Measurements from ENCODE around the gene DNAJB12. TPM values are rescaled to one million over a fixed set of nuclear protein-coding genes. Genes with fewer than 3 reads are reported as not detected.
"Not testable (repeated sequence)": the region's sequence is repeated elsewhere in the genome, so short reads cannot be mapped to it uniquely, and the experiment has no call there.

DNAJB12 gene
- total RNA-seq, 1 donor from 2014 or later = 42.5 TPM

DNA sequence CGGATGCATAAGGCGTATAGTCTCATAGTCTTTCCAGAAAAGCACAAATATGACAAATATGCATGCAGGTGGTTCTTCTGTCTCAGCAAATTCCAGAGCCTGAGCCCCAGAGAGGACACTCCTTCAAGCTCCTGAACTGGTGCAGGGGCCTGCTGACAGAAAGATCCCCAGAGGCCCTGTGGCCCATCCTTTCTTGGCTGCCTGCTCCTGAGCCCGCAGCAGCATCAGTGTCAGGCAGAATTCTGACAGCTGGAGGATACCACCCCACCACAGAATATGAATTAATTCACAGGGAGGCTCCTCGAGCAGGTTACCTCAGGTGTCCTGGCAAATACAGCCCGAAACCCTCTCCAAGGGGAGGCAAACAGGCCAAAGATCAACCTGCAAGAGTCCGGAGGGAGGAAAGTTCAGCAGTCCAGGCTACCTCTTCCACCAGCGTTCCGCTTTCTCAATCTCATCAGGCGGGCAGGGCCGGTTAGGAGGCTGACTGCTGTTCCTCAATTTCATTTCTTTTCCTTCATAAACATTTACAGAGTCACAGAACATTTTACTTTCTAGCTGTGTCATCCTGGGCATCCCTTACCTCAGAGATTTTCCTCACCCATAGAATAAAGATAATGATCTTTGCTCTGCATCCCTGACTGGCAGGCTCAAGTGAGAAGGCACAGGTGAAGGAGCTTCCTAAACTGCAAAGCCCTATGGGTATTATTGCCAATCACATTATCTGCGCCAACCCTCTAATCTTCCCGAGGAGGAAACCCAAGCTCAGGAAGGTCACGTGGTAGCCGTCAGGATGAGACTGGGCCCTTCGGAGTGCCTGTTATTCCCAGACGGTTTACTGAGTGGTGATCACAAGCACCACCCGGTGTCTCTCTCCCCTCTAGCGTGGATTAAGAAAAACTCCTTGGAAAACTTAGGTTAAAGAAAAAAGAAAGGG lies 1.4 kb downstream of the DNAJB12 start:
- no peak for DNase-seq (ENCODE audit: low spot score)

DNA sequence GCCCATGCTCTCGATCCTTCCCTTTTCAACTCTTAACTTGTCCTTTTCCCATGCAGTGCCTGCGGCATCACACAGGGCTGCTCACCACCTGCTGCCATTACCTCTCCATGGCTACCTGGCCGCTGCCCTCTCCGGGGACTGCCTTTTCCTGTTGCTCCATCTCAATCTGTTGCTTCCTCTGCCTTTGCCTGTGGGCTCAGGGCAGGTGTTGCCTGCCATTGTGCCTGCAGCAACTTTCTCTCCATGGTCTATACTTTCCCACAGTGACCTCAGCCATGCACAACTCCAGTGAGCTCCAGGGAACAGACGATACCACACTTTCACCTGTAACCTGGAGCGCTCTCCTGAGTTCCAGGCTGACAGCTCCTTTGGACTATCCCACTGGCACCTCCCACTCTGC lies 3.2 kb downstream of the DNAJB12 start:
- DNase-seq (ENCODE audit: low spot score) = no peak

DNA sequence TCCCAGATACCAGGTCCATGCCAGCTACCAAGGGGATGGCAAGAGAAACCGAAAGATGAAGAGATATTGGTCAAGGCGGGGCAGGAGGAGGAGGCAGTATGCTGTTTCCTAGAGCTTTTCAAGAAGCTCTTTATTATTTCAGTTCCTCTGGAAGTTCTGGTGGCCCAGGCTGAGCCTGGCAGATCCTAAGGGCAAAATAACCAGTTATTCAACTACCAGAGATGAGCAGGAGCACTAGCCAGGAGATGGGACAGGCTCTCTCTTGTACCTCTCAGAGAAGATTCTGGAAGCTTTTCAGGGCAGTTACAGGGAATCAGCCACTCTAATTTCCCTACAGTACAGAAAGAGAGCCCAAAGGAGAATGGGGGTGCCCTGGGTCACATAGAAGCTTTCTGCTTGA lies 5.3 kb downstream of the DNAJB12 start:
- DNase-seq (ENCODE audit: low spot score) = no peak

DNA sequence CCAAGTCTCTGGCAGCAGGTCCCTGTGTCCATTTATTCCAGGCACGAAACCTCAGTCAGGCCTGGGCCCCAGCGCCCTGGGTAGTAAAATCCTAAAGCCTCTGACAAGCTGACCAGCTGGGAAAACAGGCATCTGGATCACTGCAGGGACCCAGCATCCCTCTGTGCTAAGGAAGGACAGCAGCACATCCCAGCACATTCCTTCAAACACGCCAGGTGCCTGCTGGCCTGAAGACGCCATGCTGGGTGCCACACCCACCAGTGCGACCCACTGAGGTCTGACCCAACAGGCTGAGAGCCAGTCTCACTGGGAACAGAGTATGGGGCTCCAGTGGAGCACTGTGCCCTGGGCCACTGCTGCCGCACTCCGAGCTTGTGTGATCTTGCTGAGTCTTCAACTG lies 6.4 kb downstream of the DNAJB12 start:
- DNase-seq (ENCODE audit: low spot score) = no peak

DNA sequence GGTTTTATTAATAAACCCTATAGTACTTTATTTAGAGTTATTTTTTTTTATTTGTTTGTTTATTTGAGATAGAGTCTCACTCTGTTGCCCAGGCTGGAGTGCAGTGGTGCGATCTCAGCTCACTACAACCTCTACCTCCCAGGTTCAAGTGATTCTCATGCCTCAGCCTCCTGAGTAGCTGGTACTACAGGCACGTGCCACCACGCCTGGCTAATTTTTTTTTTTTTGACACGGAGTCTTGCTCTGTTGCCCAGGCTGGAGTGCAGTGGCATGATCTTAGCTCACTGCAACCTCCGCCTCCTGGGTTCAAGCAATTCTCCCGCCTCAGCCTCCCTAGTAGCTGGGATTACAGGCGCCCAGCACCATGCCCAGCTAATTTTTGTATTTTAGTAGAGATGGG lies 8.6 kb downstream of the DNAJB12 start:
- DNase-seq (ENCODE audit: low spot score) = not testable (repeated sequence)

DNA sequence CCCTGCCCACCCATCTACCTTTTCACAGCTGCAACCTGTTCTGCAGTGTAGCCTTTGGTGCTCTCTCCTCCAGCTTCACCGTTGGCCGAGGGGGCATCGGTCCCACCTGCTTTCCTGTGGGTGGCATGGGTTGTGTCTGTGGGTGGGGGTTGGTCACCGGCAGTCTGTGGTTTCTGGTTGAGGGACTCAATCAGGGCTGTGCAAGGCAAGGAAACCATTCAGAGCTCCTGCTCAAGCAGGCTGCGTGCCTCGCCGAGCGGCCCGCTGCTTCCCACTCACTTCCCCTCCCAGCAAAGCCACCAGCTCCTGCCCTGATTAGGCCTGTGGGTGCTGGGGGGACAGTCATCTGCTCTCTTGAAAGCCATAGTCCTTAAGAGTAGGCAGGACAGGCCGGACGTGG lies 9.8 kb downstream of the DNAJB12 start:
- DNase-seq (ENCODE audit: low spot score) = no peak

DNA sequence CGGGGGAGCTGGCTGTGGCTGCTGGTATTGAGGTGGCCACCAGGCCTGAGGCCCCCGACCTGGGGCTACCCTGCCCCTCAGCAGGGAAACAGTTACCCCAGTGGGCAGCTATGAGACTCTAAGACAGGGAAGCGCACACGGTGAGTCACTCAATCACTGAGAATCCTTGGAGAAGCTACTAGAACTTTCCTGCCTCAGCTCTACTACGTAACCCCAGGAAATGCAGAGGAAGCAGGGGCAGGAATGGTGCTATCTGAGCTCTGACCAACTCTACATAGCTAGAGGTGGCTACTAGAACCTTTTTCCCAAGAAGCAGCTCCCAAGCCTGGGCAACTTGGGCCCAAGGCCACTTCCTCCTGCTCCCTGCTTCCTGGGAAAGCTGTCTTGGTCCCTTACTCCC lies 11.8 kb downstream of the DNAJB12 start:
- no peak for DNase-seq (ENCODE audit: low spot score)

DNA sequence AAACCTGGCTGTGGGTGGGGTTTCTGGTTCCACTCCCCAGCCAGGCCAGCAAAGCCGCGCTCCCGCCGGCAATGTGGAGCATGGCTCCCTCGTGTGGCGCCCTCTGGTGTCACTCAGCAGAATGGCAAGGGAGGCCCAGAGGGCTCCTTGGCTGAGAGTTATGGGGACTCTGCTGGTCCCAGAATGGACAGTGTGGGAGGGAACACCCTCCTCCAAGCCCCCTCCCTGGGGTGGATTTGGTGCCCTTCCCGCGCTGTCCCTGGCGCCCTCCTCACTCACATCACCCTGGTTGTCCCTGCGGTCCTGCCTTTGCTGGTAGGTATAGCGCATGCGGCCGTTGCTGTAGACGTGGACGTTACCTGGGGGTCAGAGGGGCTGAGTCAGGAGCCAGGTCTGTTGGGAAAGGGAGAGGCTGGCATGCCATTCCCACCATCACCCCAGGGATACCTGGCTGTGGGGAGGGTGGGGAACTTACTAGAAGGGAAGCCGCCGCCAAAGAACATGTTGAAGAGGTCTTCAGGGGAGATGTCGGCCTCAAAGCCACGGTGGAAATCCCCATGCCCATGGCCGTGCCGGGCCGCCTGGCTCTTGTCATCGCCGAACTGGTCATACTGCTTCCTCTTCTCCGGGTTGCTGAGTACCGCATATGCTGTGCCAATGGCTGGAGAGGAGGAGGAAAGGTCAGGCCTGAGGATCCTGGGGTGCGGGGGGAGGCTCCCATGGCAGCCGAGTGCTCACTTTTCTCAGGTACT lies 14.0 kb downstream of the DNAJB12 start:
- no peak for DNase-seq (ENCODE audit: low spot score)

DNA sequence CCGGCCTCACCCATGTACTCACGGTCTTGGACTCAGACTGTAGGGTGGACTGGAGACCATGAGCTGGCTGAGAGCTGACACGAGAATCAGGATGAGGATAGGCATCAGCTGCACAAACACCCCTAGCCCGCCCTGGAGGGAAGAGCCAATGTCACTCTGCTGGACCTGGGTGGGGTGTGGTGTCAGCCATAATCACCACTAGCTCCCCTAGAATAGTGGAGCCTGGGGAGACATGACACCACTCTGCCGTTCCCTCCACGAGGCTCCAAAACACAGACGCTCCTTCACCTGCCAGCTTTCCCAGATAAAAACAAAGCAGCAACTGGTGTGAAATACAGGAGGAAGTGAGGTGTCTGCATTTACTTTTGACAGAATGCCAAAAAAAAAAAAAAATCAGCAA lies 16.5 kb downstream of the DNAJB12 start:
- no peak for DNase-seq (ENCODE audit: low spot score)

DNA sequence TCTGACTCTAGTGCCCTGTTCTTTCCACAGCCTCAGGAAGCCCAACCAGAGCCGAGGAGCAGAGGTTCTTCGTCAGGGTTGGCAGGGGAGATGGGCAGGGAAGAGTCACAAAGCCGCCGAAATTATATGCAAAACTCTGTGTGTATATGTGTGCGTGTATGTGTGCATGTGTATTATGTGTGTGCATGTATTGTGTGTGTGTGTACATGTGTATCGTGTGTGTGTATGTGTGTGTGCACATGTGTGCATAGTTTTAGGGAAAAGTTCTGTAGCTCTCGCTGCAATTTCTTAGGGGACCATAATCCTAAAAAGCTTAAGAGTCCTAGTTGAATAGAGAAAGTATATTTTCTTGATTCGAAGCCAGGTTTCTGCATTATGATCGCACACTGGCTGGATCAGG lies 17.0 kb downstream of the DNAJB12 start:
- no peak for DNase-seq (ENCODE audit: low spot score)

DNA sequence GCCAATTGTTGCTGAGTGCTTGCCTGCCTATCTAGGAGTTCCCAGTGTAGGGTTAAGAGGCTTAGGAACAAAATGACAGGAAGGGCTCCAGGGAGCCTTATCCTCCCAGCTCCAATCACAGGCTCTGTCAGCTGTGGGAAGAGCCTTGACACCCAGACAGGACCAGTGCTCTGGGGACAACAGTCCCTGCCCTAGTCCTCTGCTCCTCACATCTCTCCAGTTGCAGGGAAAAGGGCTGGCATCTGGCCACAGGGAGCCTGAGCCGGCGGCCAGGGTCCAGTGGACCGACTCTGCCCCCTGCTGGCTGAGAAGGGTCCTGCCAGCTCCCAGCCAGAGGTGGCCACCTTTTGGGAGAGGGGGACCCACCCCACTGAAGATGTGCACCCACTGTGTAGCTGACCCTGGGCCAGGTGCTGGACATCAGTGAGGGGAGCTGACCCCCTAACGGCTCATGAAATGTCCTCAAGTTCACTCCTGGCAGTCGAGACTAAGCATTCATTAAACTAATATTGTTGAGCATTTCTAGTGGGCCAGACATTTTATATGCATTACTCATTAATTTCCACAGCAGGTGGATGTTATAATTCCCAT lies 17.6 kb downstream of the DNAJB12 start:
- peak; percentile 86 for DNase-seq (ENCODE audit: low spot score)

DNA sequence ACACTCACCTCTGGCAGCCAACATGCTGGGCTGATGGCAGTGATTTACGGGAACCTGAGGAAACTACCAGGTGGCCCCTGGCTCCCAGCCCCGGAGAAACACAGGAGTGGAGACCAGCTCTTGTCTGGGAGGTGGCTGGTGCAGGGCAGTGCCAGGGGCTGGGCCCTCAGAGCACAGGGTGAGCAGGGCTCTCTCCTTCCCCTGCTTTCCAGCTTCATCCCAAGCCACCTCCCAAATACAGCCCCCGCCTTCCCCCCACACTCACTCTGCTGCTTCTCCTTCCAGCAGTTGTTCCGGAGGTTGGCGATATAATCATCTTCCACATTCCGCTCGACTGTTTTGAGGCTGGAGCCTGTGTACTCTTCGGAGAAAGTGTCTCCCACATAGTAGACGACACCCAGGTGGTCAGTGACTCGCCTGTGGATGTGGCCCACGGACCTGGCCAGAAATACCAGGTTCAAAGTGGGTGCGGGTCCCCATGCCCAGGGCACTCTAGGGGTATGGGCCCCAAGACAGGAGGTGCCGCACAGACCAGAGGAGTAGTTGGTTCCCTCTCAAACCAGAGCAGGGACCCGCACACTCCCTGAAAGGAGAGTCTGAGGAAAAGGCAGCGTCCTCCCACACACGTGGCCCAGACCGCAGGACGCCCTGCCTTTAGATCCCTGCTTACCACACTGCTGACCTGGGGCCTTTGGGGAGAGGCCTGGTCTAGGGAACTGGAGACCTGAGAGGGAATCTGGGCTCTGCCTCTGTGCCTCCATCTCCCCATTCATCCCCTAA lies 18.3 kb downstream of the DNAJB12 start:
- no peak for DNase-seq (ENCODE audit: low spot score)

DNA sequence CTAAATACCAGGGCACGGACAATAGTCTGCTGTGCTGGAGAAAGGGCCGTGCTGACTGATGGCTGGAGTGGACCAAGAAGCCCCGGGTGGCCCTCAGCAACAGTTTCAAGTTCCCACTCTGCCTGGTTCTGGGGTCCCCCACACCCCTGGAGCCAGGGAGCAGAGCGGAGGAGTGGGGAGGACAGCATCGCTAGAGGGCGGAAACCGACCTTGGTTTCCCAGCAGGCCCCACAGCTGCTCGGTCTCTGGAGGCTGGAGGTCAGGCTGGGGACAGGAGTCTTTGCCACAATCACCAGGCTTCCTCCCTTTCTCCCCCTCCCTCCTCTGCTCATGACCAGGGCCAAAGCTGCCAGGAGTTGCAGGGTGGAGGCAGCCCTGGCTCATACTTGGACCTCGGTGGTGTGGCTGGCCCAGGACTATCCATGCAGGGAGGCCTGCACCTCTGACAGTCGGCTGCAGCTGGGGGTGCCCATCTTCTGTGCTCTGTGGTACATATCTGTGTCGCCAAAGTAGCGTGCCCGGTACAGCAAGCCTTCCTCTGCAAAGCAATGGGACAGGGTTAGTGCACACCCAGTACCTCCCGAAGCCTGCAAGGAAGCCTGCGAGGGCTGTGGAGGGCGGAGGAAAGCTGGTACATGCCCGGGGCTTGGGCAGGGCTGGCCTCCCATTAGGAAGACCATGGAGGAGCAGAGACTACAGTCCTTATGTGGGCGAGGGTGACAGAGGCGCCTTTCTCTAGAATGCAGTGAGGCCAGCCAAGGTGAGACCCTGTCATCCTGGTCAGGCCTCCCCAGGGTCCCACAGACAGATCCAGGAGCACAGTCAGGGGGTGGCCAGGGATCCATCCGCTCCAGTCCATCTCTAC lies 19.1 kb downstream of the DNAJB12 start:
- peak; percentile 72 for DNase-seq (ENCODE audit: low spot score)

DNA sequence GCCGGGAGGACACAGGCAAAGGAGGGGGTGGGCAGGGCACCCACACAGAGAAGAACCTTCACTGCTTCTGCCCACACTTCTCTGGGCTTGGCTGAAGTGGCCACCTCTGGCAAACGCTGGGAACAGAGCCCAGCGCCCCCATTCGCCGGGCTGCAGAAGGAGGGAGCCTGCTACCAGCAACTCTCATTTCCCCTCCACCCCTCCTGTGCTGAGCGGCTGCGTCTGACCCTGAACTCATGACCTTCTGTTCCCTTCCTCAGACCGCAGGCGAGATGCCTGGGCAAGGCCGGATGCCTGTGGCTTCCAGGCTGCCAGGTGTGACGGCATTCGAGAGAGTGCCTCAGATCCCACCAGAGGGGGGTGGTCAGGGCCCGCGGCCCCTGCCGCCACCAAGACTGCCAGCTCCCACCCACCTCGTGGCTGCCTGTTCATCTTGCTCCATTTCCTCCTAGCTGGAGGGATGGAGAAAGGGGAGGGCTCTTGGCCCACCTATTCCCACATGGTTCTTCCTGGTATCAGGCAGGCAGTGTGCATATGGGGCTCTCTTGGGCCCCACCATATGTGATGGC lies 19.8 kb downstream of the DNAJB12 start:
- DNase-seq (ENCODE audit: low spot score) = peak; percentile 93

DNA sequence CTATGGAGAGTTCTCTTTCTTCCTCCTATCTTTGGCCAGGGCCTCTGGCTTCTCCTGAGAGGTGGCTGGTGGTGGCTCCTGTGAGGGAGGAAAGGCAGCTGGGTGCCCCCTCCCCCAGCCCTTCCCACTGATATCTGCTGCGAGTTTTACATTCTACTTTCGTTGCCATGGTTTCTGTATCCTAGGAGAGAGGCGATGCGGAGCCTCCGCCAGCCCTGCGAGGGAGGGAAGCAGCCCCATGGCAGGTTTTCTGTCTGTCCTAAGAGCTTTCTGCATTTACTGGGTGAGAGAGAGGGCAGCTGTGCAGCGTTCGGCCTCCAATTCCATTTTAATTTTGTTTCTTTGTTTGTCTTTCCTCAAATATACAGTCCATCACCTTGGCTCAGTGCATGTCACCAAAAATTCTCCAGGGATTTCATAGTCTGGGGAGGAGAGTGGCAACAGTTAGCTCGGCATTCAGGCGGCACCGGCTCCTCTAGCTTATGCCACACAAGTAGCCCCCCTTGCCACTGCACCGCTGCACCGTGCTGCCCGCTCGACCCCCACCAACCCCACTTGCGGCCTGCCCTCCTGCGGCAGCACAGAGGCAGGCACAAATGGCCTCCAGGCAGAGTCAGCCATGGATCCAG lies 20.4 kb downstream of the DNAJB12 start:
- peak; percentile 60 for DNase-seq (ENCODE audit: low spot score)

DNA sequence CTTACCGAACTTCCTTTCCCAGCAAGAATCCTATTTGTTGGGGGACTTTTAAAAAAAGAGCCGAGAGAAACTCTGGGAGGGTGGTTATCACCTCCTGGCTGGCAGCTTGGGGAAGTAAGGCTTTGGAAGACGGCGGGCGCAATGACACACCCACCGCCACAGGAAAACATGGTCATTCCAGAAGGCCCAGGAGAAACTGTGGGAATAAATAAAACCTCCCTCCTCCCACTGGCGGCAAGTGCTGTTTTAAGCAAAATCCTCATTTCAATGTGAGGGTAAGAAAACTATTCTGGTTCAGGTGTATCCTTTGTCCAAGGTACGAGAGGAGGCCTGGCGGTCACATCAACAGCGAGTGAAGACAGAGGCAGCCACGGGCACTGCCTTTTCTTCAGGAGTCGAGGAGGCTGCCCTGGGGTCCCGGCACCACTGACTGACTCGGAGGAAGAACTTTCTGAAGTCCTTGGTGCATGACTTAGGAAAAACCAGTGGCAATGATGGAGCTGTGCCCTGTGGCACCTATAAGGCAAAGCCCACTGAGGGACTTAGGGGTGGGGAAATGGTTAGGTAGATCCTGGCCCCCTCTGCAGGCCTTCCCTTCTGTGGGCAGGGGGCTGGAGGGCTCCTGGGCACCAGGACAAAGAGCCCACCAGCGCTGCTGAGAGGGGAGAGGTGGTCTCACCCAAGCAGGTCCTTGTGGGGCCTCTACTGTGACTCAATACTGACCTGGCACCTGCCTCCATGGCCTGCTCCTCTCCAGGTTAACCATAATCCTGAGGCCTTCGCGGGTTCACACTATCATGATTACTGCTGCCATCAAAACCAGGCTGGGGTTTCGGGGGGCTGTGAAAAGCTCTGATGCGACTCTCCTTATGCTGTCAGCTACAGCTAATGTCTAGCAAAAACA lies 21.4 kb downstream of the DNAJB12 start:
- DNase-seq (ENCODE audit: low spot score) = no peak

DNA sequence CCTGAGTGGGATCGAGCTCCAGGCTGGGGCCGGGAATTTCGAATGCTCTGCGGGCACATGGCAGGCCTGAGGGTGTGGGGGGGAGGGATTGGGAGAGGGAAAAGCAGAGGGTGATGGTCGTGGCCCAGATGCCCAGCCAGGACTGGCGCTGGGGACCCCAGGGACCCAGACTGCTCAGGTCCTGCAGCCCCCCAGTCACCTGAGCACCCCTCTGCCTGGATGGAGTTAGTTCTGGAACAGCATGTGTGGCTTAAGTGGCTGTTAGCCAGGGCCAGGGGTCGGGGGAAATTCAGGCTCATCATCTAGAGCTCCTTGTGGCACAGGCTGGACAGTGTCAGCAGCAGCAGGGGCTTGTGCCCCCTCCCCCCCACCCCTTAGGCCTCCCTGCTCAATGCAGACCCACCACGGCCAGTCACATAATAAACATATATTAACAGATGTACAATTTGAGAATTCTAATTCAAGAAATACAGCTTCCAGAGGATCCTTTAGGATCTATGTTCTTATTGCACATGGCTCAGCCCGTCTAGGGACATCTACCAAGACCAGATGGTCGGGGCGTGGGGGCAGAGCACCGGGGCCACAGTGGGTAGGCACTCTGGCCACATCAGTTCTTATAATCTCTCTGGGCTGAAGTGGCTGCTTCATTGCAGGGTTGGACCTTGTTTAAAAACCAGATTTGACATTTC lies 22.2 kb downstream of the DNAJB12 start:
- DNase-seq (ENCODE audit: low spot score) = no peak
